IMR-90 (cell line): ENCODE results near the gene DCP2. TPM values are rescaled to one million over a fixed set of nuclear protein-coding genes. Genes with fewer than 3 reads are reported as not detected.

Experiments
- ATAC-seq: fragments of 200-7000 bp; cut with Tn5 transposase; 2 replicates; pipeline ENCODE4 v1.9.1; 2020; ENCODE audit warnings: low read depth, mild to moderate bottlenecking, moderate library complexity
- BruUV-seq: library from RNA; stranded (reverse); fragments of 400-500 nt; replicated peaks from 2 replicates; lab custom pipeline; 2021; lab: Mats Ljungman, UMichigan
- CTCF ChIA-PET: fragments of 300-600 bp; formaldehyde crosslinking; extraction: SDS; loops from one replicate; lab custom pipeline; 2021; ENCODE audit warnings: antibody characterized with exemption; lab: Yijun Ruan, JAX
- POLR2A ChIA-PET: fragments of 300-600 bp; sonication (Branson Sonifier 250); formaldehyde crosslinking; loops from one replicate; lab custom pipeline; 2022; ENCODE audit warnings: antibody characterized with exemption; ENCODE audit not compliant: unreplicated experiment; lab: Charles Lee
- DNase-seq: peaks from one replicate; pipeline ENCODE4 v3.0.0; 2013
- H2AFZ ChIP-seq: replicated peaks from 2 replicates; pipeline ENCODE3; 2013; ENCODE audit warnings: low read length, mild to moderate bottlenecking; ENCODE audit not compliant: poor library complexity
- H2AK5ac ChIP-seq: 2 replicates; pipeline ENCODE4 v1.6.1; 2013; ENCODE audit warnings: low read depth, low read length, inconsistent platforms
- H2AK9ac ChIP-seq: replicated peaks from 2 replicates; pipeline ENCODE3; 2013; ENCODE audit warnings: mild to moderate bottlenecking, low read depth, low read length, moderate library complexity; ENCODE audit not compliant: poor library complexity
- H2BK120ac ChIP-seq: 2 replicates; pipeline ENCODE4 v1.6.1; 2013; ENCODE audit warnings: low read depth, low read length, inconsistent platforms
- H2BK15ac ChIP-seq: 3 replicates; pipeline ENCODE4 v1.6.1; 2013; ENCODE audit warnings: low read depth, low read length, inconsistent platforms
- H2BK20ac ChIP-seq: 2 replicates; pipeline ENCODE4 v1.6.1; 2013; ENCODE audit warnings: low read depth, mild to moderate bottlenecking, inconsistent platforms, low read length, moderate library complexity
- H2BK5ac ChIP-seq: 2 replicates; pipeline ENCODE4 v1.6.1; 2013; ENCODE audit warnings: mild to moderate bottlenecking, low read depth, low read length, inconsistent platforms; ENCODE audit not compliant: poor library complexity, severe bottlenecking
- H3K14ac ChIP-seq: replicated peaks from 2 replicates; pipeline ENCODE4 v1.6.1; 2013; ENCODE audit warnings: low read depth, low read length, inconsistent platforms
- H3K18ac ChIP-seq: 2 replicates; pipeline ENCODE4 v1.6.1; 2013; ENCODE audit warnings: low read depth, low read length, control low read depth
- H3K23ac ChIP-seq: 2 replicates; pipeline ENCODE4 v1.6.1; 2013; ENCODE audit warnings: low read depth, low read length, inconsistent platforms
- H3K27ac ChIP-seq: 2 replicates; pipeline ENCODE4 v1.5.1; 2013; ENCODE audit warnings: mild to moderate bottlenecking, control low read depth, low read length; ENCODE audit not compliant: insufficient read depth
- H3K27me3 ChIP-seq: 2 replicates; pipeline ENCODE4 v1.6.1; 2013; ENCODE audit warnings: low read length; ENCODE audit not compliant: control insufficient read depth, insufficient read depth
- H3K36me3 ChIP-seq: 2 replicates; pipeline ENCODE4 v1.6.1; 2013; ENCODE audit warnings: low read length, mixed read lengths; ENCODE audit not compliant: control insufficient read depth, insufficient read depth
- H3K4ac ChIP-seq: 2 replicates; pipeline ENCODE4 v1.6.1; 2013; ENCODE audit warnings: low read depth, low read length, inconsistent platforms
- H3K4me1 ChIP-seq: 2 replicates; pipeline ENCODE4 v1.6.1; 2013; ENCODE audit warnings: low read length, mixed read lengths; ENCODE audit not compliant: control insufficient read depth, insufficient read depth
- H3K4me2 ChIP-seq: 2 replicates; pipeline ENCODE4 v1.6.1; 2013; ENCODE audit warnings: low read depth, mild to moderate bottlenecking, control low read depth, low read length, moderate library complexity
- H3K4me3 ChIP-seq: 2 replicates; pipeline ENCODE4 v1.5.1; 2013; ENCODE audit warnings: low read depth, mild to moderate bottlenecking, control low read depth, low read length, moderate library complexity; ENCODE audit not compliant: insufficient read depth
- H3K56ac ChIP-seq: 2 replicates; pipeline ENCODE4 v1.6.1; 2013; ENCODE audit warnings: low read length, inconsistent platforms; ENCODE audit not compliant: insufficient read depth; ENCODE audit errors: extremely low read depth
- H3K79me1 ChIP-seq, 2 experiments: 2 replicates each; pipeline ENCODE4 v1.6.1; 2013; ENCODE audit warnings: low read length in 2 of 2, inconsistent platforms in 1 of 2, low read depth in 1 of 2
- H3K9ac ChIP-seq: 2 replicates; pipeline ENCODE4 v1.6.1; 2013; ENCODE audit warnings: low read depth, low read length, control low read depth
- H3K9me1 ChIP-seq: 2 replicates; pipeline ENCODE4 v1.6.1; 2013; ENCODE audit warnings: low read length, inconsistent platforms; ENCODE audit not compliant: insufficient read depth
- H3K9me3 ChIP-seq: 2 replicates; pipeline ENCODE4 v1.6.1; 2013; ENCODE audit warnings: low read length; ENCODE audit not compliant: control insufficient read depth, insufficient read depth
- H4K20me1 ChIP-seq: 2 replicates; pipeline ENCODE4 v1.6.1; 2013; ENCODE audit warnings: low read length, inconsistent platforms; ENCODE audit not compliant: insufficient read depth
- H4K5ac ChIP-seq: 2 replicates; pipeline ENCODE4 v1.6.1; 2013; ENCODE audit warnings: mild to moderate bottlenecking, low read depth, low read length, control low read depth
- H4K8ac ChIP-seq, 2 experiments: 2 replicates each; pipeline ENCODE4 v1.6.1; 2013; ENCODE audit warnings: low read depth in 2 of 2, low read length in 2 of 2, control low read depth in 1 of 2, inconsistent platforms in 1 of 2
- H4K91ac ChIP-seq: 2 replicates; pipeline ENCODE4 v1.6.1; 2013; ENCODE audit warnings: low read depth, low read length, inconsistent platforms; ENCODE audit not compliant: insufficient read depth
- CEBPB ChIP-seq: IDR thresholded peaks from 2 replicates; pipeline ENCODE4 v1.6.1; 2012; ENCODE audit warnings: low read depth, low read length, improper control_type of control experiment
- ELK1 ChIP-seq: fragments of 150-350 bp; IDR thresholded peaks from 2 replicates; pipeline ENCODE4 v1.6.1; 2016; ENCODE audit warnings: low read depth, mild to moderate bottlenecking, low read length, moderate library complexity, borderline replicate concordance
- MAFK ChIP-seq: IDR thresholded peaks from 2 replicates; pipeline ENCODE4 v1.6.1; 2012; ENCODE audit warnings: low read depth, low read length, improper control_type of control experiment
- MAZ ChIP-seq: IDR thresholded peaks from 2 replicates; pipeline ENCODE4 v1.6.1; 2012; ENCODE audit warnings: low read depth, mild to moderate bottlenecking, low read length, improper control_type of control experiment, moderate library complexity, borderline replicate concordance
- POLR2A ChIP-seq: IDR thresholded peaks from 2 replicates; pipeline ENCODE4 v1.6.1; 2012; ENCODE audit warnings: mild to moderate bottlenecking, low read depth, low read length
- RFX5 ChIP-seq: IDR thresholded peaks from 2 replicates; pipeline ENCODE4 v1.8.0; 2012; ENCODE audit warnings: low read depth, mild to moderate bottlenecking, low read length, moderate library complexity
- SMC3 ChIP-seq: fragments of 150-350 bp; IDR thresholded peaks from 2 replicates; pipeline ENCODE4 v1.6.1; 2016; ENCODE audit warnings: low read depth, mild to moderate bottlenecking, antibody characterized with exemption, low read length, moderate library complexity
- WGBS, 2 experiments: methylation state at CpG; one replicate each; pipeline versions ENCODE4 v1.1.5 to v1.1.7; 2013; ENCODE audit warnings: missing lambda C conversion rate in 2 of 2; ENCODE audit not compliant: insufficient read length in 1 of 2; ENCODE audit errors: extremely low coverage in 2 of 2; 5-methylcytosine and 5-hydroxymethylcytosine counted together
- dilution Hi-C: fragments of 300-500 bp; cut with HindIII; formaldehyde crosslinking; loops from one replicate; pipeline ENCODE4 v1.14.3; 2018; ENCODE audit warnings: low sequenced_read_pairs; ENCODE audit not compliant: unreplicated experiment
- in situ Hi-C: fragments of 300-500 bp; cut with MboI; formaldehyde crosslinking; loops from 3 replicates; pipeline ENCODE4 v1.14.3; 2019; ENCODE audit warnings: low sequenced_read_pairs, inconsistent platforms, mixed read lengths
- intact Hi-C: fragments of 100-400 bp; cut with micrococcal nuclease; formaldehyde crosslinking; loops from 2 replicates; pipeline ENCODE4 v1.10.0; 2022
- polyA plus RNA-seq, 3 experiments: library from polyadenylated mRNA; depleted of rRNA; stranded (reverse); fragments of >200 nt; gene quantifications; 2 replicates each; pipeline ENCODE4 v1.2.3, GENCODE V29; 2012; ENCODE audit warnings: low replicate concordance in 1 of 3
- total RNA-seq: library from RNA; depleted of rRNA; stranded (reverse); fragments of >200 nt; gene quantifications from 2 replicates; pipeline ENCODE4 v1.2.3, GENCODE V29; 2012

DCP2 gene
- total and polyA plus RNA-seq, 2 of the 4 experiments (the other 2 are of a cell fraction), result 6.9 to 18.6 TPM

- no peaks in the 10 kb centered on the region for H3K4me1 ChIP-seq
- dilution Hi-C loops (no loop called here), intact Hi-C loops (no loop called here), in situ Hi-C loops (no loop called here)
- no peak overlapping the region for H3K9ac ChIP-seq
- H3K56ac ChIP-seq, result no peak overlapping the region
- no peak overlapping the region for H4K91ac ChIP-seq
- no peak overlapping the region for H3K4ac ChIP-seq
- no peaks in the 10 kb centered on the region for H3K79me1 ChIP-seq
- no peak overlapping the region for H2AK9ac ChIP-seq
- no peak overlapping the region for H2BK5ac ChIP-seq
- no peaks in the 10 kb centered on the region for H3K9me3 ChIP-seq
- no peak overlapping the region for H4K5ac ChIP-seq
- no peak overlapping the region for H3K14ac ChIP-seq
- H3K27ac ChIP-seq, result no peak overlapping the region
- no peak overlapping the region for H2AFZ ChIP-seq
- peaks cover 2% of the 10 kb centered on the region; the same call in 1 of the 2 replicates for H3K27me3 ChIP-seq
- H2BK15ac ChIP-seq, result no peak overlapping the region
- H4K8ac ChIP-seq, result no peak overlapping the region
- no peak overlapping the region for H3K23ac ChIP-seq
- H3K9me1 ChIP-seq, result no peaks in the 10 kb centered on the region
- TF ChIP-seq ELK1, result no peak
- no peak for TF ChIP-seq SMC3
- TF ChIP-seq POLR2A, result no peak
- TF ChIP-seq RFX5, result no peak
- TF ChIP-seq MAFK, result peak; percentile 74
- TF ChIP-seq MAZ, result no peak
- TF ChIP-seq CEBPB, result no peak
- no TSS peak for BruUV-seq
- no peaks in the 10 kb centered on the region for H3K36me3 ChIP-seq
- no peak overlapping the region for H3K4me2 ChIP-seq
- DNase-seq (no peak), ATAC-seq (no peak)
- H3K4me3 ChIP-seq, result no peak overlapping the region
- H2AK5ac ChIP-seq, result no peak overlapping the region
- no peaks in the 10 kb centered on the region for H4K20me1 ChIP-seq
- ChIA-PET POLR2A (no interaction called here), CTCF (no interaction called here)
- no peak overlapping the region for H3K18ac ChIP-seq
- no CpG with 5 or more reads among the region's 2 CpGs for WGBS, 2 experiments
- H2BK20ac ChIP-seq, result no peak overlapping the region
- H2BK120ac ChIP-seq, result no peak overlapping the region
These were observed 35.9 kb upstream of the DCP2 start for GRCh38 chr5:112940670-112941069.
